HG02840 (cell line): ENCODE data around the gene CAMK2N1.

Experiments used
- ATAC-seq: cut with Tn5 transposase; IDR thresholded peaks from one replicate; pipeline ENCODE4 v1.9.1; 2021; ENCODE audit warnings: mild to moderate bottlenecking, moderate library complexity, moderate number of reproducible peaks; ENCODE audit not compliant: unreplicated experiment, low FRiP score

The CAMK2N1 gene

GRCh38 chr1:20448671-20449071, 37.3 kb downstream of the CAMK2N1 start:
- ATAC-seq: no peak

GRCh38 chr1:20447794-20448193, 38.2 kb downstream of the CAMK2N1 start:
- ATAC-seq: no peak

- ATAC-seq: no peak
These were observed 39.2 kb downstream of the CAMK2N1 start for GRCh38 chr1:20446796-20447195.

GRCh38 chr1:20445956-20446355, 40.1 kb downstream of the CAMK2N1 start:
- no peak for ATAC-seq

GRCh38 chr1:20443703-20444586, 42.1 kb downstream of the CAMK2N1 start:
- ATAC-seq: no peak

- no peak for ATAC-seq
These were observed 42.9 kb downstream of the CAMK2N1 start for GRCh38 chr1:20442920-20443625.

- ATAC-seq: no peak
These were observed 45.2 kb downstream of the CAMK2N1 start for GRCh38 chr1:20440785-20441200.

GRCh38 chr1:20439282-20439681, 46.7 kb downstream of the CAMK2N1 start:
- no peak for ATAC-seq

GRCh38 chr1:20437640-20438039, 48.4 kb downstream of the CAMK2N1 start:
- ATAC-seq: no peak

- ATAC-seq: no peak
These were observed 53.1 kb downstream of the CAMK2N1 start for GRCh38 chr1:20432891-20433290.
